ENCODE data around the gene ATP1B1.

- TF ChIP-seq CTCF (IDR thresholded peaks at IDR 0.05 in 2 of 3, conservative IDR thresholded peaks at IDR 0.05 in 1 of 3; ENCODE audit: borderline replicate concordance in 1 of 3, insufficient read depth in 1 of 3, low read depth in 2 of 3, low read length in 2 of 3) (no peak), POLR2A (IDR thresholded peaks at IDR 0.05; ENCODE audit: borderline replicate concordance, extremely low read depth, insufficient read depth, insufficient read length) (no peak), EZH2 (IDR thresholded peaks at IDR 0.05) (no peak), POLR2AphosphoS5 (IDR thresholded peaks at IDR 0.05; ENCODE audit: low read depth, low read length) (no peak), SP1 (IDR thresholded peaks at IDR 0.05; ENCODE audit: low read depth) (no peak), ZBTB33 (IDR thresholded peaks at IDR 0.05; ENCODE audit: extremely low read depth, insufficient replicate concordance, low read length) (no peak), EZH2phosphoT487 (IDR thresholded peaks at IDR 0.05; ENCODE audit: borderline replicate concordance) (no peak)
Measured at GRCh38 chr1:169087876-169088275, 18.6 kb upstream of the ATP1B1 start.
